Muscle layer of colon (tissue), 2 donors: ENCODE data around the gene ANGEL2.

Experiments
- H3K27ac ChIP-seq: one replicate; pipeline ENCODE4 v1.7.0; 2013; ENCODE audit warnings: low read depth, mild to moderate bottlenecking, low read length, moderate library complexity
- H3K27me3 ChIP-seq, 2 donors: one replicate each; pipeline ENCODE4 v1.7.0; 2013; ENCODE audit warnings: low read length in 2 of 2, mild to moderate bottlenecking in 2 of 2; ENCODE audit not compliant: insufficient read depth in 2 of 2, control insufficient read depth in 1 of 2
- H3K36me3 ChIP-seq: one replicate; pipeline ENCODE4 v1.7.0; 2013; ENCODE audit warnings: mild to moderate bottlenecking, low read length; ENCODE audit not compliant: insufficient read depth
- H3K4me1 ChIP-seq: one replicate; pipeline ENCODE4 v1.7.0; 2013; ENCODE audit warnings: mild to moderate bottlenecking, low read length; ENCODE audit not compliant: insufficient read depth
- H3K4me3 ChIP-seq, 2 donors: one replicate each; pipeline ENCODE4 v1.7.0; 2013; ENCODE audit warnings: low read length in 2 of 2, low read depth in 1 of 2, mild to moderate bottlenecking in 1 of 2, moderate library complexity in 1 of 2
- H3K9ac ChIP-seq: one replicate; pipeline ENCODE4 v1.7.0; 2013; ENCODE audit warnings: low read length
- H3K9me3 ChIP-seq: one replicate; pipeline ENCODE4 v1.7.0; 2013; ENCODE audit warnings: mild to moderate bottlenecking, low read length
- donor health status: abdominal sarcoma.
- donor health status: Adenocarcinoma of cecum.

Gene ANGEL2

GRCh38 chr1:212945463-212946160 is 70.1 kb downstream of the ANGEL2 start:
- no peaks in the 10 kb centered on the region for H3K9me3 ChIP-seq
- no peak overlapping the region for H3K4me3 ChIP-seq
- no peaks in the 10 kb centered on the region for H3K4me1 ChIP-seq
- H3K9ac ChIP-seq = no peak overlapping the region
- peaks cover 0 to 4% of the 10 kb centered on the region in 2 donors for H3K27me3 ChIP-seq
- H3K27ac ChIP-seq = no peak overlapping the region
- no peaks in the 10 kb centered on the region for H3K36me3 ChIP-seq

DNA sequence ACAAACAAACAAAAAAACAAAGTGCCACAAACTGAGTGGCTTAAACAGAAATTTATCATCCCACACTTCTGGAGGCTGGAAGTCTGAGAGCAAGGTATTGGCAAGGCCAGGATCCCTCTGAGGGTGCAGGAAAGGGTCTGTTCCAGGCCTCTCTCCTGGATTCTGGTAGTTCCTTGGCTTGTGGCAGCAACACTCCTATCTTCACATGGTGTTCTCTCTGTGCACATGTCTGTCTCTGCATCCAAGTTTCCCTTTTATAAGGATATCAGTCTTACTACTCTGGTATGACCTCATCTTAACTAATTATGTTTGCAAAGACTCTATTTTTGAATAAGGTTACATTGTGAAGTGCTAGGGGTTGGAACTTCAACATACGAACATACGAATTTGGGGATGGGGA is 70.6 kb downstream of the ANGEL2 start:
- peaks cover 2% of the 10 kb centered on the region for H3K9me3 ChIP-seq
- no peak overlapping the region for H3K27ac ChIP-seq
- H3K9ac ChIP-seq = no peak overlapping the region
- no peaks in the 10 kb centered on the region for H3K4me1 ChIP-seq
- H3K27me3 ChIP-seq = no peaks in the 10 kb centered on the region
- no peak overlapping the region for H3K4me3 ChIP-seq
- no peaks in the 10 kb centered on the region for H3K36me3 ChIP-seq

GRCh38 chr1:212944229-212944901 is 71.3 kb downstream of the ANGEL2 start:
- Histone ChIP-seq H3K27me3 (no peaks in the 10 kb centered on the region), H3K9ac (no peak overlapping the region), H3K4me3 (no peak overlapping the region), H3K9me3 (peaks cover 4% of the 10 kb centered on the region), H3K4me1 (no peaks in the 10 kb centered on the region), H3K36me3 (no peaks in the 10 kb centered on the region), H3K27ac (no peak overlapping the region)

DNA sequence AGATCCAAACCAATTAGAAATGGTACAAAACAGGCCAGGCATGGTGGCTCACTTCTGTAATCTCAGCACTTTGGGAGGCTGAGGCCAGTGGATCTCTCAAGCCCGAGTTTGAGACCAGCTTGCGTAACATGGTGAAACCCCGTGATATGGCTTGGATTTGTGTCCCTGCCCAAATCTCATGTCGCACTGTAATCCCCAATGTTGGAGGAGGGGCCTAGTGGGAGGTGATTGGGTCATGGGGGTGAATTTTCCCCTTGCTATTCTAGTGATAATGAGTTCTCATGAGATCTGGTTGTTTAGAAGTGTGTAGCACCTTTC is 72.3 kb downstream of the ANGEL2 start:
- Histone ChIP-seq H3K9ac (no peak overlapping the region), H3K36me3 (no peaks in the 10 kb centered on the region), H3K4me1 (no peaks in the 10 kb centered on the region), H3K27ac (no peak overlapping the region), H3K9me3 (peaks cover 4% of the 10 kb centered on the region), H3K27me3 (no peaks in the 10 kb centered on the region), H3K4me3 (no peak overlapping the region)

- H3K9me3 ChIP-seq = peaks cover 4% of the 10 kb centered on the region
- no peak overlapping the region for H3K27ac ChIP-seq
These were observed 72.8 kb downstream of the ANGEL2 start for GRCh38 chr1:212942679-212943392.

More at GRCh38 chr1:212942679-212943392, 72.8 kb downstream of the ANGEL2 start:
- H3K36me3 ChIP-seq = no peaks in the 10 kb centered on the region
- no peaks in the 10 kb centered on the region for H3K27me3 ChIP-seq
- H3K4me3 ChIP-seq = no peak overlapping the region
- no peak overlapping the region for H3K9ac ChIP-seq
- no peaks in the 10 kb centered on the region for H3K4me1 ChIP-seq
